ENCODE measurements around the gene GABRR1. TPM values are rescaled to one million over a fixed set of nuclear protein-coding genes. Genes with fewer than 3 reads are reported as not detected.
"Not testable (repeated sequence)": the region's sequence is repeated elsewhere in the genome, so short reads cannot be mapped to it uniquely, and the experiment has no call there.

The GABRR1 gene
- total RNA-seq, 2 experiments from 2014 or later = not detected

GRCh38 chr6:89244241-89244985 lies 27.3 kb upstream of the GABRR1 start:
- H3K27ac Mint-ChIP-seq = no peak overlapping the region
- H3K4me1 Mint-ChIP-seq (ENCODE audit: low read depth) = peaks cover 7% of the 10 kb centered on the region
- intact Hi-C loops (cut with micrococcal nuclease) = no loop called here
- no peak for DNase-seq
- H3K4me3 Mint-ChIP-seq = no peak overlapping the region
- H3K27me3 Mint-ChIP-seq (ENCODE audit: low read depth) = peaks cover 7% of the 10 kb centered on the region
- H3K9me3 Mint-ChIP-seq = no peaks in the 10 kb centered on the region
- no peaks in the 10 kb centered on the region for H3K36me3 Mint-ChIP-seq (ENCODE audit: low read depth)
- CTCF ChIA-PET = interaction anchor here (0.6 to 7.4 kb wide), 3 partner anchors 117 to 262 kb away, joined by 4 to 55 read pairs (median 4); no protein-coding TSS in a partner anchor

- no peak for DNase-seq
- CTCF ChIA-PET = interaction anchor here (0.6 to 7.4 kb wide), 3 partner anchors 122 to 260 kb away, joined by 3 to 55 read pairs (median 4); no protein-coding TSS in a partner anchor
- Mint-ChIP-seq H3K27ac (no peak overlapping the region), H3K9me3 (no peaks in the 10 kb centered on the region), H3K27me3 (ENCODE audit: low read depth) (peaks cover 7% of the 10 kb centered on the region), H3K4me1 (ENCODE audit: low read depth) (peaks cover 10% of the 10 kb centered on the region), H3K36me3 (ENCODE audit: low read depth) (no peaks in the 10 kb centered on the region), H3K4me3 (no peak overlapping the region)
- intact Hi-C loops (cut with micrococcal nuclease) = no loop called here
Observed at GRCh38 chr6:89243331-89243629, 26.1 kb upstream of the GABRR1 start.

DNA sequence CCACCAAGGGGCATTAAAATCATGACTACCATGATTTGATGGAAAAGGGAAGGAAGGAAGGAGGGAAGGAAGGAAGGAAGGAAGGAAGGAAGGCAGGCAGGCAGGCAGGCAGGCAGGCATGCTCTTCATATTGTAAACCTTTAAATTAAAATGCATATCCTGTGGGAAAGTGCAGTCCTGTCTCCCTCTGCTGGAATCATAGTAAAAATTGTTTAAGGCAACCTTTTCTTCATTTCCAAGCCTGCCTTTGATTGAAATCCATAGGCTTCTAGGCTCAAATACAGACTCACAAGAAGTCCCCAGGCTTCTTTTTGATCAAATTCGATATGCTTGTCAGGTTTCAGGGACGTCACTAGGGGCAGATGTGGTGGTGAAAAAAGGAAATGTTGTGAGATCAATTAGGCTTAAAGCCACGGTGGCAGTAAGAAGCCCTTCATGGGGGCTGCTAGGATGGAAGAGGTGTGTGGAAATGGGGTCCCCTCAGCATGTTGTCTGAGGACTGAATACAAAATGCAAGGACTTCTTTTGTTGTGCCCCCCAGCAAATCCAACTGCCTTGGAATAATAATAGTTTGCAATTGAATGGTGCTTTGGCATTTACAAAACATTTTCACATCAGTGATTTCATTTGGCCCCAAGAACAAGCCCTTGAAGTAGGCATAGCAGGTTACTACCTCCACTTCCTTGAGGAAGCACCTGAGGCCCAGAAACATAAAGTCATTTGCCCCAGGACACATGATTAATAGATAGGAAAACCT lies 25.6 kb upstream of the GABRR1 start:
- Mint-ChIP-seq H3K4me3 (no peak overlapping the region), H3K4me1 (ENCODE audit: low read depth) (peaks cover 10% of the 10 kb centered on the region), H3K27me3 (ENCODE audit: low read depth) (peaks cover 6% of the 10 kb centered on the region), H3K36me3 (ENCODE audit: low read depth) (no peaks in the 10 kb centered on the region), H3K27ac (no peak overlapping the region), H3K9me3 (no peaks in the 10 kb centered on the region)
- DNase-seq = peak; percentile 35
- intact Hi-C loops (cut with micrococcal nuclease) = loop anchor here (1.0 kb wide), 2 partner anchors 120 to 260 kb away; no protein-coding TSS in a partner anchor
- CTCF ChIA-PET = interaction anchor here (0.7 to 7.4 kb wide), 10 partner anchors 85 to 352 kb away, joined by 3 to 55 read pairs (median 4); partner anchors contain the start of gene PM20D2

DNA sequence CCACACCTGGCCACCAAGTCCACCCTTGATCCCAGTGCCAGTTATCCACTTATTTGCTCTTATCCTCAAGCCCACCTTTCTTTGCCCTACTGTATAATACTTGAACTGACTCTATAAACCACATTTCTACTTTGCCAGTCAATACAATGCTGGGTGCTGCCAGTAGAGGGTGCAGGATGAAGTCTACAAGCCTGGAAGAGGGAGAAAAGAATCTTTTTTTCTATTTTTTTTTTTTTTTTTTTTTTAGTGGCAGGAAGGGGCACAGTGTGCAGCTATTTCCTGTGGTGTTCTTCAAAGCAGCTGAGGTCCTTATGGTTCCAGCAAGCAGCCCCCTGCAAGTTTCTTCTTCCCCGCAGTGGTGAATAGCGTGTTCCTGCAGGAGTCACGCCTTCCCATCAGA lies 22.2 kb upstream of the GABRR1 start:
- intact Hi-C loops (cut with micrococcal nuclease) = no loop called here
- Mint-ChIP-seq H3K9me3 (no peaks in the 10 kb centered on the region), H3K27ac (no peak overlapping the region), H3K4me3 (no peak overlapping the region), H3K4me1 (ENCODE audit: low read depth) (peaks cover 10% of the 10 kb centered on the region), H3K27me3 (ENCODE audit: low read depth) (peaks cover 5% of the 10 kb centered on the region), H3K36me3 (ENCODE audit: low read depth) (no peaks in the 10 kb centered on the region)
- CTCF ChIA-PET = interaction anchor here (0.6 to 7.4 kb wide), 4 partner anchors 43 to 256 kb away, joined by 3 to 55 read pairs (median 4); no protein-coding TSS in a partner anchor
- peak; percentile 71 for DNase-seq

DNA sequence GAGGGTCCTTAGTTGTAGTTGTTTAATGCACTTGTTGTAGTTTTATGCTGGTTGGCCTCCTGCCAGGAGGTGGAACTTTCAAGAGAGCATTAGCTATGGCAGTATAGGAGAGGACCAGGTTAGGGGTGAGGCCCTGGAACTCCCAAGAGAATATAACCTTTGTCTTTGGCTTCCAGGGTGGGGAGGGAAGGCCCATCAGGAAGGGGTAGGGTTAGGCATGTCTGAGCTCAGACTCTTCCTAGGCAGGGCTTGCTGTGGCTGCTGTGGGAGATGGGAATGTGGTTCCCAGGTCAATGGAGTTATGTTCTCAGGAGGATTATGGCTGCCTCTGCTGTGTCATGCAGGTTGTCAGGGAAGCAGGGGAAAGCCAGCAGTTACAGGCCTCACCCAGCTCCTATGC lies 20.0 kb upstream of the GABRR1 start:
- CTCF ChIA-PET = interaction anchor here (0.7 kb wide), 1 partner anchor 733 kb away, joined by 3 read pairs; no protein-coding TSS in a partner anchor
- peaks cover 22% of the 10 kb centered on the region for H3K27me3 Mint-ChIP-seq (ENCODE audit: low read depth)
- no peaks in the 10 kb centered on the region for H3K9me3 Mint-ChIP-seq
- intact Hi-C loops (cut with micrococcal nuclease) = no loop called here
- H3K36me3 Mint-ChIP-seq (ENCODE audit: low read depth) = no peaks in the 10 kb centered on the region
- DNase-seq = no peak
- H3K4me3 Mint-ChIP-seq = no peak overlapping the region
- H3K27ac Mint-ChIP-seq = no peak overlapping the region
- peaks cover 10% of the 10 kb centered on the region for H3K4me1 Mint-ChIP-seq (ENCODE audit: low read depth)

DNA sequence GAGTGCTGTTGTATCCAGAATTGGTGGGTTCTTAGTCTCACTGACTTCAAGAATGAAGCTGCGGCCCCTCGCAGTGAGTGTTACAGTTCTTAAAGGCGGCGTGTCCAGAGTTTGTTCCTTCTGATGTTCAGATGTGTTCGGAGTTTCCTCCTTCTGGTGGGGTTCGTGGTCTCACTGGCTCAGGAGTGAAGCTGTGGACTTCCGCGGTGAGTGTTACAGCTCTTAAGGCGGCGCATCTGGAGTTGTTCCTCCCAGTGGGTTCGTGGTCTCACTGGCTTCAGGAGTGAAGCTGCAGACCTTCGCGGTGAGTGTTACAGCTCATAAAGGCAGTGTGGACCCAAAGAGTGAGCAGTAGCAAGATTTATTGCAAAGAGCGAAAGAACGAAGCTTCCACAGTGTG lies 16.4 kb upstream of the GABRR1 start:
- DNase-seq; H3K36me3 Mint-ChIP-seq (ENCODE audit: low read depth); CTCF ChIA-PET; H3K27ac Mint-ChIP-seq; H3K9me3 Mint-ChIP-seq; H3K4me1 Mint-ChIP-seq (ENCODE audit: low read depth); intact Hi-C loops (cut with micrococcal nuclease): not testable (repeated sequence)
- H3K4me3 Mint-ChIP-seq = peak overlapping the region; percentile 59
- H3K27me3 Mint-ChIP-seq (ENCODE audit: low read depth) = peaks cover 26% of the 10 kb centered on the region

DNA sequence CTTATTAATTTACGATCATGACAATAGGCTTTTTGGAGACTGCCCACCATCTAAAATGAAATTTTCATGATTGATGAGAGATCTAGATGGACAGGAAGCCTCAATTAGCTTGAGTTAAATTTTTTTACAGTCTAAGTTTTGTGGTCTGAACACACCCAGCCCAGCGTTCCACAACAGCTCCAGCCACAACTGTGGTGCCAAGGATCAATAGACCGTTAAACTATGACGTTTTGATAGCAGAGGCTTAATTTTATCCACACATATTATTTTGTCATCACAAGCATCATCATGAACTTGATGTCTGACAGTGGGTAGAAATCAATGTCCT lies 5.5 kb upstream of the GABRR1 start:
- Mint-ChIP-seq H3K4me1 (ENCODE audit: low read depth) (no peaks in the 10 kb centered on the region), H3K9me3 (no peaks in the 10 kb centered on the region), H3K4me3 (no peak overlapping the region), H3K36me3 (ENCODE audit: low read depth) (no peaks in the 10 kb centered on the region), H3K27me3 (ENCODE audit: low read depth) (peaks cover 3% of the 10 kb centered on the region), H3K27ac (no peak overlapping the region)
- DNase-seq = no peak
- intact Hi-C loops (cut with micrococcal nuclease) = no loop called here
- CTCF ChIA-PET = interaction anchor here (0.7 kb wide), 1 partner anchor 236 kb away, joined by 3 read pairs; no protein-coding TSS in a partner anchor

- CTCF ChIA-PET = interaction anchor here (0.7 kb wide), 1 partner anchor 236 kb away, joined by 3 read pairs; no protein-coding TSS in a partner anchor
- DNase-seq = no peak
- Mint-ChIP-seq H3K27ac (no peak overlapping the region), H3K4me1 (ENCODE audit: low read depth) (no peaks in the 10 kb centered on the region), H3K27me3 (ENCODE audit: low read depth) (peaks cover 3% of the 10 kb centered on the region), H3K4me3 (no peak overlapping the region), H3K9me3 (no peaks in the 10 kb centered on the region), H3K36me3 (ENCODE audit: low read depth) (no peaks in the 10 kb centered on the region)
- intact Hi-C loops (cut with micrococcal nuclease) = no loop called here
Observed at GRCh38 chr6:89221971-89222711, 5.0 kb upstream of the GABRR1 start.

- H3K4me1 Mint-ChIP-seq (ENCODE audit: low read depth) = no peaks in the 10 kb centered on the region
- no peak overlapping the region for H3K27ac Mint-ChIP-seq
- CTCF ChIA-PET = no interaction called here
- no peaks in the 10 kb centered on the region for H3K36me3 Mint-ChIP-seq (ENCODE audit: low read depth)
- H3K9me3 Mint-ChIP-seq = no peaks in the 10 kb centered on the region
- intact Hi-C loops (cut with micrococcal nuclease) = no loop called here
- DNase-seq = no peak
- peaks cover 3% of the 10 kb centered on the region for H3K27me3 Mint-ChIP-seq (ENCODE audit: low read depth)
- no peak overlapping the region for H3K4me3 Mint-ChIP-seq
Observed at GRCh38 chr6:89221129-89221528, 4.0 kb upstream of the GABRR1 start.

- H3K36me3 Mint-ChIP-seq (ENCODE audit: low read depth) = no peaks in the 10 kb centered on the region
- no peak overlapping the region for H3K27ac Mint-ChIP-seq
- H3K9me3 Mint-ChIP-seq = no peaks in the 10 kb centered on the region
- DNase-seq = no peak
- no peak overlapping the region for H3K4me3 Mint-ChIP-seq
- intact Hi-C loops (cut with micrococcal nuclease) = no loop called here
- no peaks in the 10 kb centered on the region for H3K27me3 Mint-ChIP-seq (ENCODE audit: low read depth)
- CTCF ChIA-PET = no interaction called here
- H3K4me1 Mint-ChIP-seq (ENCODE audit: low read depth) = no peaks in the 10 kb centered on the region
Observed at GRCh38 chr6:89216411-89216810, 747 bp downstream of the GABRR1 start.

- DNase-seq = no peak
- no peak overlapping the region for H3K27ac Mint-ChIP-seq
- no peaks in the 10 kb centered on the region for H3K36me3 Mint-ChIP-seq (ENCODE audit: low read depth)
- CTCF ChIA-PET = no interaction called here
- no peaks in the 10 kb centered on the region for H3K9me3 Mint-ChIP-seq
- intact Hi-C loops (cut with micrococcal nuclease) = no loop called here
- H3K4me1 Mint-ChIP-seq (ENCODE audit: low read depth) = no peaks in the 10 kb centered on the region
- no peaks in the 10 kb centered on the region for H3K27me3 Mint-ChIP-seq (ENCODE audit: low read depth)
- H3K4me3 Mint-ChIP-seq = no peak overlapping the region
Observed at GRCh38 chr6:89215391-89215790, 1.8 kb downstream of the GABRR1 start.

DNA sequence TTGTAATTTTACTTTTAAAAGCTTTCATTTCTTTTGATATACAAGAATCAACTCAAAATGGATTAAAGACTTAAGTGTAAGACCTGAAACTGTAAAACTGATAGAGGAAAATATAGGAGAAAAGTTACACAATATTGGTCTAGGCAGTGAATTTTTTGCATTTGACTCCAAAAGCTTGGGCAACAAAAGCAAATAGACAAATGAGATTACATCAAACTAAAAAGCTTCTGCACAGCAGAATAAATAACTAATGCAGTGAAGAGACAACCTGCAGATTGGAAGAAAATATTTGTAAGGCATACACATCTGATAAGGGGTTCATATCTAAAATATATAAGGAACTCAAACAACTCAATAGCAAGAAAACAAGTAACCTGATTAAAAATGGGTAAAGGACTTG lies 3.0 kb downstream of the GABRR1 start:
- no peaks in the 10 kb centered on the region for H3K27me3 Mint-ChIP-seq (ENCODE audit: low read depth)
- CTCF ChIA-PET = no interaction called here

More for the DNA sequence above, 3.0 kb downstream of the GABRR1 start:
- no peak for DNase-seq
- Mint-ChIP-seq H3K9me3 (no peaks in the 10 kb centered on the region), H3K4me3 (no peak overlapping the region), H3K27ac (no peak overlapping the region), H3K4me1 (ENCODE audit: low read depth) (no peaks in the 10 kb centered on the region), H3K36me3 (ENCODE audit: low read depth) (no peaks in the 10 kb centered on the region)
- intact Hi-C loops (cut with micrococcal nuclease) = no loop called here
